Measurements from ENCODE around the gene CHST13. TPM values are rescaled to one million over a fixed set of nuclear protein-coding genes. Genes with fewer than 3 reads are reported as not detected.

CHST13 gene
- total RNA-seq, 1 experiment from 2014 or later = 0.91 TPM

GRCh38 chr3:126538966-126539365, 15.0 kb downstream of the CHST13 start:
- Histone ChIP-seq H4K20me1 (ENCODE audit: insufficient read depth) (no peaks in the 10 kb centered on the region), H3K4me3 (replicated peaks in 1 of 2; ENCODE audit: low read depth in 1 of 2, low read length in 2 of 2) (no peak overlapping the region), H3K36me3 (ENCODE audit: control insufficient read depth in 1 of 2, insufficient read depth in 2 of 2, low read length in 2 of 2) (no peaks in the 10 kb centered on the region), H3K27me3 (ENCODE audit: insufficient read depth, low read length) (peaks cover 25% of the 10 kb centered on the region), H3K27ac (ENCODE audit: low read depth, low read length) (no peak overlapping the region), H3K79me2 (ENCODE audit: insufficient read depth, low read length) (no peaks in the 10 kb centered on the region), H2AFZ (ENCODE audit: low read depth, low read length, poor library complexity, severe bottlenecking) (no peak overlapping the region), H3K4me1 (ENCODE audit: control insufficient read depth in 1 of 2, insufficient read depth in 2 of 2, low read length in 2 of 2) (peaks cover 12 to 15% of the 10 kb centered on the region in 2 experiments; a peak in 3 of 4 replicates), H3K4me2 (ENCODE audit: low read length) (no peak overlapping the region), H3K9me3 (ENCODE audit: control insufficient read depth in 1 of 2, insufficient read depth in 1 of 2, low read depth in 1 of 2, low read length in 2 of 2) (no peaks in the 10 kb centered on the region), H3K9ac (ENCODE audit: low read length) (no peak overlapping the region), H3K9me2 (ENCODE audit: insufficient read depth) (no peaks in the 10 kb centered on the region)
- TF ChIP-seq ZFX (IDR thresholded peaks at IDR 0.05) (no peak), SP1 (IDR thresholded peaks at IDR 0.05; ENCODE audit: low read depth) (no peak), CTCF (IDR thresholded peaks at IDR 0.05 in 2 of 3, conservative IDR thresholded peaks at IDR 0.05 in 1 of 3; ENCODE audit: borderline replicate concordance in 1 of 3, insufficient read depth in 1 of 3, low read depth in 2 of 3, low read length in 2 of 3) (no peak), REST (IDR thresholded peaks at IDR 0.05; ENCODE audit: low read depth) (no peak), SRF (IDR thresholded peaks at IDR 0.05; ENCODE audit: low read depth) (no peak), EZH2phosphoT487 (IDR thresholded peaks at IDR 0.05; ENCODE audit: borderline replicate concordance) (no peak), EZH2 (IDR thresholded peaks at IDR 0.05) (no peak), POLR2AphosphoS5 (IDR thresholded peaks at IDR 0.05; ENCODE audit: low read depth, low read length) (no peak), EGR1 (IDR thresholded peaks at IDR 0.05; ENCODE audit: low read depth) (no peak), ATF3 (IDR thresholded peaks at IDR 0.05) (no peak), JUND (IDR thresholded peaks at IDR 0.05) (no peak), POLR2A (IDR thresholded peaks at IDR 0.05; ENCODE audit: borderline replicate concordance, extremely low read depth, insufficient read depth, insufficient read length) (no peak)
- RAD21 ChIA-PET (ENCODE audit: low non-redundant PET in 1 of 2, low total read pairs in 2 of 2, uncharacterized antibody in 2 of 2, unreplicated experiment in 2 of 2) = no interaction called here
- no peak for DNase-seq (ENCODE audit: low read depth, low spot score)
- intact Hi-C loops (cut with micrococcal nuclease) = no loop called here
- CTCF ChIA-PET = no interaction called here
- BruUV-seq (replicated peaks) = no TSS peak
- no peak for ATAC-seq
- POLR2A ChIA-PET = no interaction called here

All from HCT116 (cell line).